Measurements from ENCODE around the gene PRR3.
"Not testable (repeated sequence)": the region's sequence is repeated elsewhere in the genome, so short reads cannot be mapped to it uniquely, and the experiment has no call there.

The PRR3 gene

GRCh38 chr6:30556906-30557682 lies at the start of gene PRR3:
Gene PRR3 (plus strand): TSS chr6:30557295. CDS start chr6:30557345, 50 bp downstream.
- DNase-seq: peak; percentile 92

GRCh38 chr6:30507849-30508827 lies 49.0 kb upstream of the PRR3 start:
- no peak for DNase-seq

GRCh38 chr6:30508890-30509736 lies 48.0 kb upstream of the PRR3 start:
- no peak for DNase-seq

GRCh38 chr6:30510419-30511168 lies 46.5 kb upstream of the PRR3 start:
- no peak for DNase-seq

GRCh38 chr6:30511169-30511546 lies 45.9 kb upstream of the PRR3 start:
- no peak for DNase-seq

GRCh38 chr6:30513451-30513850 lies 43.6 kb upstream of the PRR3 start:
- DNase-seq: no peak

- DNase-seq: no peak
Measured at GRCh38 chr6:30515106-30515505, 42.0 kb upstream of the PRR3 start.

GRCh38 chr6:30515944-30516753 lies 40.9 kb upstream of the PRR3 start:
- DNase-seq: peak; percentile 81

GRCh38 chr6:30516754-30517076 lies 40.4 kb upstream of the PRR3 start:
- DNase-seq: not testable (repeated sequence)

GRCh38 chr6:30517767-30518504 lies 39.2 kb upstream of the PRR3 start:
- not testable (repeated sequence) for DNase-seq

- not testable (repeated sequence) for DNase-seq
Measured at GRCh38 chr6:30518505-30519145, 38.5 kb upstream of the PRR3 start.

GRCh38 chr6:30520522-30520921 lies 36.6 kb upstream of the PRR3 start:
- no peak for DNase-seq

- DNase-seq: not testable (repeated sequence)
Measured at GRCh38 chr6:30521082-30521481, 36.0 kb upstream of the PRR3 start.

GRCh38 chr6:30521952-30522351 lies 35.1 kb upstream of the PRR3 start:
- DNase-seq: not testable (repeated sequence)

- DNase-seq: not testable (repeated sequence)
Measured at GRCh38 chr6:30526444-30526843, 30.7 kb upstream of the PRR3 start.

GRCh38 chr6:30529349-30529875 lies 27.7 kb upstream of the PRR3 start:
- not testable (repeated sequence) for DNase-seq

GRCh38 chr6:30530014-30530413 lies 27.1 kb upstream of the PRR3 start:
- no peak for DNase-seq

GRCh38 chr6:30533460-30534294 lies 23.4 kb upstream of the PRR3 start:
- DNase-seq: no peak

- no peak for DNase-seq
Measured at GRCh38 chr6:30537931-30538330, 19.2 kb upstream of the PRR3 start.
